Measurements from ENCODE around the gene RIOX2. TPM values are rescaled to one million over a fixed set of nuclear protein-coding genes. Genes with fewer than 3 reads are reported as not detected.

RIOX2 gene
- total RNA-seq, 2 experiments from 2014 or later, result 47.9 to 82.1 TPM

Other genes starting within 250 kb of the RIOX2 start
- 1 to 10 TPM; 4.5 to 5.4 TPM for gene ARL6, start 207.7 kb downstream of the RIOX2 start, total RNA-seq
- gene CRYBG3, start 150.4 kb downstream of the RIOX2 start, total RNA-seq, result 1 to 10 TPM; 5.9 to 6.1 TPM
- gene GABRR3, start 62.9 kb upstream of the RIOX2 start, total RNA-seq, result not detected
- gene OR5AC2, start 114.7 kb upstream of the RIOX2 start, total RNA-seq, result not detected
- not detected for gene OR5H1, start 158.3 kb upstream of the RIOX2 start, total RNA-seq
- not detected for gene OR5H14, start 175.0 kb upstream of the RIOX2 start, total RNA-seq
- gene OR5H15, start 194.3 kb upstream of the RIOX2 start, total RNA-seq, result not detected

Data from activated CD8-positive, alpha-beta memory T cell treated with anti-CD3 and anti-CD28 coated beads, Interleukin-2, amount 10 ng/mL, durations not matched to agents 7 days and 5 days (primary cell).